ENCODE measurements around the gene MRLN. TPM values are rescaled to one million over a fixed set of nuclear protein-coding genes. Genes with fewer than 3 reads are reported as not detected.
"Not testable (repeated sequence)": the region's sequence is repeated elsewhere in the genome, so short reads cannot be mapped to it uniquely, and the experiment has no call there.

MRLN gene
- not detected for total RNA-seq

DNA sequence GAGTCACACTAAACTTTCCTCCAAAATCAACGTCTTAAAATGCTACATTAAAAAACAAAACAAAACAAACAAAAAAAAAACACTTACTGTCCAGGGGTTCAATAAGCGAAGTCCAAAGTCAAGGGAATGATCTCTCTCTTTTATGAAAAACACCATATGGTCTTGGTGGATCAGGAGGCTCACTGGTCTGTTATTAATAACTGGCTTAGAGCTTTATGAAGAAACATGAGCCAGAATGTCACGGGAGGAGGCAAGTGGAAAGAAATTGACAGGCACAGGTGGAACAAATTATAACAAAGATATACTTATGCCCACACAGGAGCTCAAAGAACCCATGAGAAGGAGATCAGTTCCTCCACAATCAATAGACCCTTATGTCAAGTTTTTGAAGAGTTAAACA, at the start of gene MRLN:
TSS of gene MRLN (minus strand) at position 189 of the 400 bp plus-strand sequence.
- POLR2A ChIA-PET, result no interaction called here
- H3K36me3 Mint-ChIP-seq, result no peaks in the 10 kb centered on the region

DNA sequence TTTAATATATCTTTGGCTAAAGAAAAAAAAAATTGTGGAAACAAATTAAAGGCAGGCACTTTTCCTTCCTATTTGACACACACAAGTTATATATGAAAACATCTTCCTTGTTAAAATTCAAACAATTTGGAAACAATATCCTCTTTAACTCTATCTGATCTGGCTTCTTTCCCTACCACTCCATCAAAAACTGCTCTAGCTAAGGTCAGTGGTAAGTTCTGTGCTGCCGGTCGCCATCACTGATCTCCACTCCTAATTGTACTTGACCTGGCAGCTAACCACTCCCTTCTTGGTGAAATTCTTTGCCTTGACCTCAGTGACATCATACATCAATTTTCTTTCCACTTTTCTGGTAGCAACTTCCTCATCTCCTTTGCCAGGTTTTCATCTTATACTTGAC, 47.9 kb upstream of the MRLN start:
- H3K9me3 Mint-ChIP-seq, result peaks cover 3% of the 10 kb centered on the region
- ATAC-seq (ENCODE audit: low read depth) (no peak), DNase-seq (no peak)
- H3K36me3 Mint-ChIP-seq, result peaks cover 36% of the 10 kb centered on the region
- no peaks in the 10 kb centered on the region for H3K4me1 Mint-ChIP-seq
- no peaks in the 10 kb centered on the region for H3K27me3 Mint-ChIP-seq
- POLR2A ChIA-PET, result no interaction called here
- no peak overlapping the region for H3K4me3 Mint-ChIP-seq
- peak overlapping the region; percentile 22 for H3K27ac Mint-ChIP-seq

More for the DNA sequence above, at the start of gene MRLN:
- H3K4me1 Mint-ChIP-seq, result no peaks in the 10 kb centered on the region
- H3K27ac Mint-ChIP-seq, result no peak within 1 kb of the TSS
- DNase-seq (no peak), ATAC-seq (ENCODE audit: low read depth) (no peak)
- H3K27me3 Mint-ChIP-seq, result no peaks in the 10 kb centered on the region
- no peak within 1 kb of the TSS for H3K4me3 Mint-ChIP-seq
- H3K9me3 Mint-ChIP-seq, result no peaks in the 10 kb centered on the region

DNA sequence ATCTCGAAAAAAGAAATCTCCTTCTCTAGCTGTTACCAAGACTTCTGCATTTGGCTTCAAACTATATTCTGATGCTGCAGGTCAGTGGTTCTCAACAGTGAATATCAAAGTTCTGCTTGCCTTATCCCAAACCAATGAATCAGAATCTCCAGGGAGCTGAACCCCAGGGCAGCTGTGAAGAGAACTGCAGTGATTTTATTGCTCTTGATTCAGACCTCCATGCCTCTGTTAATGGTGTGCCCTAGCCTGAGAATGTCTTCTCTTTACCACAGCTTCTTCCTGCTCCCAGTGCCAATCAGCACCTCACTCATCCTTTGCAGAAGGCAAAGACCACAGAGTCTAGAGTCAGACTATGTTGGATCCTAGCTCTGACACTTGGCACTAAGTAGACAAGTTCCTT, 46.2 kb upstream of the MRLN start:
- no peak for ATAC-seq (ENCODE audit: low read depth)
- H3K36me3 Mint-ChIP-seq, result peaks cover 51% of the 10 kb centered on the region
- H3K4me3 Mint-ChIP-seq, result no peak overlapping the region

DNA sequence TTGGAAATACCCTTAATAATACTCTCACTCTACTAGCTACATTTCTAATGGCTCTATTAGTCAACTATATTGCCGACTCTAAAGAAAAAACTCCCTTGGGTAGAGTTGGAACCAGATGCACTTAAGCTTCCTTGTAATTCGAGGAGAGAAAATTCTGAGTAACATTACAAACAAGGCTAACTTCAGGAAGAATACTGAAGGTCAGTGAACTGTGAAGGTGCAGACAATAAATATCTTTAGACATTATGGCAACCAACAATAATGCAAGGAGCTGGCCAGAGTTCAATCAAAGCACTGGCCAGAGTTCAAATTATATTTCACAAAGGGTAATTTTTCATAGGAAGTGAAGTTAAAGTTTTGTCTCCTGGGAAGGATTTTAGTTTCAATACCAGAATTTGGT, 40.7 kb upstream of the MRLN start:
- Mint-ChIP-seq H3K9me3 (peaks cover 4% of the 10 kb centered on the region), H3K36me3 (peaks cover 46% of the 10 kb centered on the region), H3K4me1 (no peaks in the 10 kb centered on the region), H3K27ac (no peak overlapping the region), H3K27me3 (no peaks in the 10 kb centered on the region), H3K4me3 (no peak overlapping the region)
- POLR2A ChIA-PET, result no interaction called here
- DNase-seq (no peak), ATAC-seq (ENCODE audit: low read depth) (no peak)

More for the DNA sequence above, 46.2 kb upstream of the MRLN start:
- H3K27ac Mint-ChIP-seq, result no peak overlapping the region
- no peaks in the 10 kb centered on the region for H3K27me3 Mint-ChIP-seq
- POLR2A ChIA-PET, result no interaction called here
- H3K9me3 Mint-ChIP-seq, result peaks cover 4% of the 10 kb centered on the region
- DNase-seq, result no peak
- no peaks in the 10 kb centered on the region for H3K4me1 Mint-ChIP-seq

DNA sequence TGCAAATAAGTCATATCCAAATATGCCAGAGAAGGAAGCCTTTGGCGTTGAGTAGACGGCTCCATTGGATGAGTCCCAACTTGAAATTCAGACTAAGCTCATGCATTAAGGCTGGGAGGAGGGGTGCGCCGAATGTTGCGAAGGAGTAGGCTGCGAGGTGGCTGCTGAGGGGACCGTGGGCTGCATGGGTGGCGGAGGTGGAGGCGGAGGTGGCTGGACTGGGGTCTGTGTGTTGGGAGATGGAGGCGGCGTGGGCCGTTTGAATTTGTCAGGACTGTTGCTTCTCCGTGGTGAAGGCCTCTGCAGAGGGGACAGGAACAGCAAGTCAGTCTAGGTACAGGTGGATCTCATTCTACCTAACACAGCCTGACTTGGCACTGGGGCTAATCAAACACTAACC, 39.6 kb upstream of the MRLN start:
- ATAC-seq (ENCODE audit: low read depth), result no peak
- no peaks in the 10 kb centered on the region for H3K4me1 Mint-ChIP-seq
- peaks cover 2% of the 10 kb centered on the region for H3K9me3 Mint-ChIP-seq
- POLR2A ChIA-PET, result no interaction called here
- H3K27ac Mint-ChIP-seq, result no peak overlapping the region
- H3K27me3 Mint-ChIP-seq, result no peaks in the 10 kb centered on the region
- no peak for DNase-seq
- H3K4me3 Mint-ChIP-seq, result no peak overlapping the region
- peaks cover 41% of the 10 kb centered on the region for H3K36me3 Mint-ChIP-seq

DNA sequence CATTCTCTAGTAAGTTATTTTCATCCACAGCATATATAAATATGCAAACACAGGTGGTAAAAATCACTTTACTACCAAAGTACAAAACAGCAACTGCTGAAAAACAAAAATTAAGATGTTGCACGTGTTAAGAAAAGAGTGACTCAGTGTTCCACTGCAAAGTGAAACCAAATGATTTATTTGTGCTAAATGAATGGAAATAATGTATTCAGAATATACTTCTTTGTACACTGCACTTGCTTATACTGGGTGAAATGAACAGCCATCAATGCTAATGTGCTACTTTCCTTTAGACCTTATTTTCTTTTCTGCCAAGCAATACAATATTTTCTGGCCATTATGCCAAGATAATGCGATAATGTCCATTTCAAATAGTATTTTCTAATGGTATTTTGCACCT, 38.3 kb upstream of the MRLN start:
- H3K4me1 Mint-ChIP-seq, result no peaks in the 10 kb centered on the region
- peaks cover 2% of the 10 kb centered on the region for H3K9me3 Mint-ChIP-seq
- peaks cover 34% of the 10 kb centered on the region for H3K36me3 Mint-ChIP-seq
- no peaks in the 10 kb centered on the region for H3K27me3 Mint-ChIP-seq
- POLR2A ChIA-PET, result no interaction called here
- no peak for DNase-seq
- H3K27ac Mint-ChIP-seq, result no peak overlapping the region
- no peak overlapping the region for H3K4me3 Mint-ChIP-seq
- ATAC-seq (ENCODE audit: low read depth), result no peak

DNA sequence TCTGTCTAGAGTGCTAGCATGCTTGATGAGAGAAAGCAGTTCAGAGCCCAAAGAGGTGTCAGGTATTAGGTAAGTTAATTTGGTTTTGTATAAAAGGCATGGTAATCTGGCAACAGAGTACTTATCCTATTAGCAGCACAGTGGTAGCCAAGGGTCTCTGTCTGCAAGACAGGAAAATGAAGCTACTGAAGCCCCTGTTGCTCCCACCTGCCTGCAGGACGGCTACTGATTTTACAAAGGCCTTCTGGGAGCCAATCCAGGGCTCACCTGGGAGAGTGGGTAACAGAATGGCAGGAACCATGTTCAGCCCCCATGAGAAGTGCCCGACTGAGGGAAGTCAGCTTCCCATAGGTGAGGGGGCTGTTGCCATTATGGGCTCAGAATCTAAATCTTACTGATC, 36.8 kb upstream of the MRLN start:
- ATAC-seq (ENCODE audit: low read depth); H3K4me1 Mint-ChIP-seq; POLR2A ChIA-PET; H3K4me3 Mint-ChIP-seq; DNase-seq; H3K27me3 Mint-ChIP-seq; H3K27ac Mint-ChIP-seq; H3K9me3 Mint-ChIP-seq: not testable (repeated sequence)
- H3K36me3 Mint-ChIP-seq, result peaks cover 24% of the 10 kb centered on the region

DNA sequence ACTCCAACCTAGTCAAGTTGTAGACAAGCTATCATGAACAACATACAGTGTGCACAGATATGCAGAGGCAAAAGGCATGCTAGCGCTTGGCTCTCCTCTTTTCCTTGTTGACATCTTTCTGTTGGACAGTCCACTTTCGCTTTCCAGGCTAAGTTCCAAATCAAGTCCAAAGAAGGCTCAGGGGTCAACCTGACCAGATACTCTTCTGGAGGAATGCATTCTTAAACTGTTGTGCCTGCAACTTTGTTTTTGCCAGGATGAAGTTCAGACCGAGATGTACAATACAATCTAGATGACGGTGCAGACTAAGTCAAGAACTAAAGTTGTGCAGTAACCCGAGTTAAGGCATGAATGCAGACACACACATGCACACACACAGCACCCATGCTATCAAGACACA, 35.7 kb upstream of the MRLN start:
- peaks cover 17% of the 10 kb centered on the region for H3K36me3 Mint-ChIP-seq
- H3K27ac Mint-ChIP-seq; H3K27me3 Mint-ChIP-seq; H3K9me3 Mint-ChIP-seq; H3K4me3 Mint-ChIP-seq; DNase-seq; H3K4me1 Mint-ChIP-seq; POLR2A ChIA-PET; ATAC-seq (ENCODE audit: low read depth): not testable (repeated sequence)

DNA sequence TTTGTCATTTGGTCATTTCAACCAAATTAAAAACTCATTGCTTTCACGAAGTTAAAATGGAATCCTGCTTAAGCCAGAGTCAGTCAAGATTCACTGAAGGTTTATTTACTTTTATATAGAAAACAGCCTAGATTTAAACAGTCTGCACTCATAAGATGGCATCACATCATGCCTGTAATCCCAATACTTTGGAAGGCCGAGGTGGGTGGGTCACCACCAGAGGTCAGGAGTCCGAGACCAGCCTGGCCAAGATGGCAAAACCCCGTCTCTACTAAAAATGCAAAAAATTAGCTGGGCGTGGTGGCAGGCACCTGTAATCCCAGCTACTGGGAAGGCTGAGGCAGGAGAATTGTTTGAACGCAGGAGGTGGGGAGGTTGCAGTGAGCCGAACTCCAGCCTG, 33.8 kb upstream of the MRLN start:
- H3K27me3 Mint-ChIP-seq; H3K4me1 Mint-ChIP-seq; H3K9me3 Mint-ChIP-seq; DNase-seq; H3K36me3 Mint-ChIP-seq; H3K4me3 Mint-ChIP-seq; POLR2A ChIA-PET; ATAC-seq (ENCODE audit: low read depth); H3K27ac Mint-ChIP-seq: not testable (repeated sequence)

DNA sequence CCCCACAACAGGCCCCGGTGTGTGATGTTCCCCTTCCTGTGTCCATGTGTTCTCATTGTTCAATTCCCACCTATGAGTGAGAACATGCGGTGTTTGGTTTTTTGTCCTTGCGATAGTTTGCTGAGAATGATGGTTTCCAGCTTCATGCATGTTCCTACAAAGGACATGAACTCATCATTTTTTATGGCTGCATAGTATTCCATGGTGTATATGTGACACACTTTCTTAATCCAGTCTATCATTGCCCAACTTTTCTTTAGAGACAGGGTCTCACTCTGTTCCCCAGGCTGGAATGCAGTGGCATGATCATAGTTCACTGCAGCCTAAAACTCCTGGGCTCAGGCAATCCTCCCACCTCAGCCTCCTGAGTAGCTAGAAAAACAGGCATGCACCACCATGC, 32.2 kb upstream of the MRLN start:
- H3K9me3 Mint-ChIP-seq; H3K27ac Mint-ChIP-seq; H3K27me3 Mint-ChIP-seq; H3K4me3 Mint-ChIP-seq; POLR2A ChIA-PET; H3K4me1 Mint-ChIP-seq; H3K36me3 Mint-ChIP-seq; DNase-seq; ATAC-seq (ENCODE audit: low read depth): not testable (repeated sequence)

DNA sequence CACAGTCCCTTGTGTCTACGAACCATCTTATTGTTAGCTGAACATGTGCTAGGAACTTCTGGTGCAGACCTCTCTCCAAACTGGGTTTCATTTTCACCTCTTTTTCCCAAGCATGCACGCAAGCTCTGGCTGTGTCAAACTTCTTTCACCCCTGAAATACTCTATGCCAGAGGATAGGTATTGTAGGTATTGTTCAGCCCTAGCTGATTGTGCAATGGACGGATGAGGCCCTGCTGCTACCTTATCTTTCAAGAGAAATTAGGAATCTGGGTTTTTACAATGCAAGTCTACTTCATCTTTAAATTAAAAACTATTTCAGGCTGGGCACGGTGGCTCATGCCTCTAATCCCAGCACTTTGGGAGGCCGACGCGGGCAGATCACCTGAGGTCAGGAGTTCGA, 28.3 kb upstream of the MRLN start:
- DNase-seq, result no peak
- no peak for ATAC-seq (ENCODE audit: low read depth)
- Mint-ChIP-seq H3K27me3 (no peaks in the 10 kb centered on the region), H3K9me3 (peaks cover 2% of the 10 kb centered on the region), H3K27ac (no peak overlapping the region), H3K36me3 (peaks cover 2% of the 10 kb centered on the region), H3K4me1 (no peaks in the 10 kb centered on the region), H3K4me3 (no peak overlapping the region)
- POLR2A ChIA-PET, result no interaction called here

DNA sequence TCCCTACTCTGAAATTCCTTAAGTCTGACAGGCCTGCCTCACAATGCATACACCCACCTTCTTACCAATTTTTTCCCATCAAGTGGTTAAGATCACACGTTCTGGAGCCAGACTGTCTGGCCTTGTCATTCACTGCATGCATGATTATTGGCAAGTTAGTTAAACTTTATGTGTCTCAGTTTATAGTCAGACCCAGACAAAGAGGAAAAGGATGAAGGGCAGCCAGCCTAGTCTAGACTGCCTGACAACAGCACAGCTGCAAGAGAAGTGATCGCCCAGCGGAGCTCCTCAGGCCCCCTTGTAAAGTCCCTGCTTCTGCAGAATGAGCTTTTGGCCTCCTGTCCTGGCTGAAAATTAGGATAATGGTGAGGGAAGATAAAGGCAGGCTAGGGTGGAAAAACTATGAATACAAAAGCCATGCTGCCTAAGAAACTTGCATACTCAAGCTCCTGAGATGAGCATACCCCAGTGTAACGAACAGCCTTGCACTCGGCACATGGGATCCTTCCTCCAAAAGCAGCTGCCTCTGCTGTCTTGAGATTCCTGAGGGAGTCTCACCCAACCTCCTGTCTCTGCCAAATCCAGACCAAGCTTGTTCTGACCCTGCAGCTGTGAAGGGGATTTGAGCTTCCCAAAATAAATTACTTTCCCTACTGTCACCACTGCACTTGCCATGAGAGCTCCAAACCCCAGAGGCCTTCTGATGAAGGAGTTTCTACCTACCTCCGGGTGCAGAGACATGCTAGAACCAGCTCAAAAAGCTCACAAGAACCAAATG, 26.7 kb upstream of the MRLN start:
- H3K9me3 Mint-ChIP-seq, result peaks cover 5% of the 10 kb centered on the region
- no peak overlapping the region for H3K27ac Mint-ChIP-seq
- POLR2A ChIA-PET, result no interaction called here
- DNase-seq, result no peak
- H3K4me1 Mint-ChIP-seq, result no peaks in the 10 kb centered on the region
- H3K4me3 Mint-ChIP-seq, result no peak overlapping the region
- H3K36me3 Mint-ChIP-seq, result no peaks in the 10 kb centered on the region
- no peak for ATAC-seq (ENCODE audit: low read depth)
- no peaks in the 10 kb centered on the region for H3K27me3 Mint-ChIP-seq

DNA sequence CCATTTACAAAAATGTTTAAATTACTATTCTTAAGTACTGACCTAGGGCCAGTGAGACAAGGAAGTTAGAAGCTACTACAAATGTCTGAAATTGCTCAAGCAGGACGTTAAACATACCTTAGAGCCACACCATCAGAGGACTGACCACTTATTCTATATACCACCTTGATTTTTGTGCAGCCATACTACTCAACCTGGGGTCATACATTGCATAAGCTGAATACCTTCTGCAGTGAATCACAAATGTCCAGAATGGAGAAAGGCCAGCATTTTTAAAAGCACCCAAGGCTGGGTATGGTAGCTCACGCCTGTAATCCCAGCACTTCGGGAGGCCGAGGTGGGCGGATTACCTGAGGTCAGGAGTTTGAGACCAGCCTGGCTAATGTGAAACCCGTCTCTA, 21.2 kb upstream of the MRLN start:
- no peaks in the 10 kb centered on the region for H3K4me1 Mint-ChIP-seq

DNA sequence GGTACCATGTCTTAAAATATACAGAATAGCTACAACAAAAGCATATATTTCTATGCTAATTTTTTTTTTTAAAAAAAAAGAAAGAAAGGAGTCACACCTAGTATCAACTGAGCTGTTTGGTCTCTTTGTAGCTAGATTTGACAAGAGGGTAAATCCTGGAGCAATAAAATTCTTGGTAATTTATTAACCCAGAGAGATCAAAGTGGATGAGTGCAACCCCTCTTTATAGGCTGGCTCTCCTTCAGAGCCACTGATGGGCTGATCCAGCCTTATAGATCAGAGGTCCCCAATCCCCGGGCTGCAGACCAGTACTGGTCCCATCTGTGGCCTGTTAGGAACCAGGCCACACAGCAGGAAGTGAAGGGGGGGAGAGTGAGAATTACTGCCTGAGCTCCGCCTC, 19.8 kb upstream of the MRLN start:
- Mint-ChIP-seq H3K36me3 (no peaks in the 10 kb centered on the region), H3K9me3 (peaks cover 5% of the 10 kb centered on the region), H3K27me3 (no peaks in the 10 kb centered on the region), H3K4me3 (no peak overlapping the region), H3K4me1 (no peaks in the 10 kb centered on the region), H3K27ac (no peak overlapping the region)
- ATAC-seq (ENCODE audit: low read depth) (no peak), DNase-seq (no peak)
- POLR2A ChIA-PET, result no interaction called here

More for the DNA sequence above, 21.2 kb upstream of the MRLN start:
- no peak for DNase-seq
- POLR2A ChIA-PET, result interaction anchor here (0.6 kb wide), 1 partner anchor 52 kb away, joined by 3 read pairs; no protein-coding TSS in a partner anchor
- no peak overlapping the region for H3K27ac Mint-ChIP-seq
- no peaks in the 10 kb centered on the region for H3K36me3 Mint-ChIP-seq
- H3K9me3 Mint-ChIP-seq, result peaks cover 5% of the 10 kb centered on the region
- ATAC-seq (ENCODE audit: low read depth), result no peak
- H3K4me3 Mint-ChIP-seq, result no peak overlapping the region
- no peaks in the 10 kb centered on the region for H3K27me3 Mint-ChIP-seq

Data from activated naive CD8-positive, alpha-beta T cell treated with anti-CD3 and anti-CD28 coated beads, Interleukin-2, amount 10 ng/mL, durations not matched to agents 7 days and 5 days (primary cell).